ENCODE data around the gene ANKRD13D. TPM values are rescaled to one million over a fixed set of nuclear protein-coding genes. Genes with fewer than 3 reads are reported as not detected.

The ANKRD13D gene
- total and polyA plus RNA-seq, 8 donors, result 18.5 to 96.4 (median 36.8) TPM

DNA sequence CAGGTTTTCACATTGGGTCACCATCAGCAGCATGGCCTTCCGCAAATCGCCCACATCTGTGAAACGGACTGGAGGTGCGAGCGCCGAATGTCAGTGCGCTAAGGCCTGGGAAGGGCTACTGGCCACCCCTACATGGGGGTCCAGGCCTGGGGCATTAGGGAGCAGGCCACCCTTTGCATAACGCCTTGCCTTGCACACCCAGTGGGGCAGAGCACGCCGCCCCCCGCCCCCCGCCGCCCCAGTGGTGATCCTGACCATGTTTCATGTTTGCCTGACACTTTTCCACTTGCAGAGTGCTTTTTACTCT lies 20.2 kb upstream of the ANKRD13D start:
- Histone ChIP-seq H3K4me1 (peaks cover 67 to 79% (median 76%) of the 10 kb centered on the region in 4 donors), H3K4me3 (peak overlapping the region; percentile 17 to 99 (median 97)), H3K36me3 (peaks cover 0 to 15% (median 13%) of the 10 kb centered on the region in 4 donors), H3K9me3 (no peaks in the 10 kb centered on the region), H3K27me3 (no peaks in the 10 kb centered on the region), H3K27ac (peak overlapping the region in 4 of 5 donors; percentile 89 to 95 (median 92))
- TF ChIP-seq, protein P1, sequence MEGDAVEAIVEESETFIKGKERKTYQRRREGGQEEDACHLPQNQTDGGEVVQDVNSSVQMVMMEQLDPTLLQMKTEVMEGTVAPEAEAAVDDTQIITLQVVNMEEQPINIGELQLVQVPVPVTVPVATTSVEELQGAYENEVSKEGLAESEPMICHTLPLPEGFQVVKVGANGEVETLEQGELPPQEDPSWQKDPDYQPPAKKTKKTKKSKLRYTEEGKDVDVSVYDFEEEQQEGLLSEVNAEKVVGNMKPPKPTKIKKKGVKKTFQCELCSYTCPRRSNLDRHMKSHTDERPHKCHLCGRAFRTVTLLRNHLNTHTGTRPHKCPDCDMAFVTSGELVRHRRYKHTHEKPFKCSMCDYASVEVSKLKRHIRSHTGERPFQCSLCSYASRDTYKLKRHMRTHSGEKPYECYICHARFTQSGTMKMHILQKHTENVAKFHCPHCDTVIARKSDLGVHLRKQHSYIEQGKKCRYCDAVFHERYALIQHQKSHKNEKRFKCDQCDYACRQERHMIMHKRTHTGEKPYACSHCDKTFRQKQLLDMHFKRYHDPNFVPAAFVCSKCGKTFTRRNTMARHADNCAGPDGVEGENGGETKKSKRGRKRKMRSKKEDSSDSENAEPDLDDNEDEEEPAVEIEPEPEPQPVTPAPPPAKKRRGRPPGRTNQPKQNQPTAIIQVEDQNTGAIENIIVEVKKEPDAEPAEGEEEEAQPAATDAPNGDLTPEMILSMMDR (IDR thresholded peaks at IDR 0.05), result no peak
- TF ChIP-seq EP300 (IDR thresholded peaks at IDR 0.05) (no peak), POLR2A (IDR thresholded peaks at IDR 0.05) (no peak), POLR2AphosphoS5 (IDR thresholded peaks at IDR 0.05) (no peak)
- WGBS, 5 donors, result 67 to 92% (median 72%) methylated on average over 12 to 13 of the region's 13 CpGs
- intact Hi-C loops (cut with DNase I; ENCODE audit: low total_unique reads), result no loop called here
- no peak for DNase-seq

GRCh38 chr11:67269401-67270255 lies 19.5 kb upstream of the ANKRD13D start:
- intact Hi-C loops (cut with DNase I; ENCODE audit: low total_unique reads), result no loop called here
- Histone ChIP-seq H3K27me3 (no peaks in the 10 kb centered on the region), H3K4me1 (peaks cover 73 to 86% (median 83%) of the 10 kb centered on the region in 4 donors), H3K27ac (peak overlapping the region; percentile 40 to 95 (median 92)), H3K9me3 (no peaks in the 10 kb centered on the region), H3K36me3 (peaks cover 0 to 17% (median 13%) of the 10 kb centered on the region in 4 donors), H3K4me3 (peak overlapping the region; percentile 17 to 99 (median 97))
- 22 to 30% (median 27%) methylated on average over 14 to 15 of the region's 15 CpGs for WGBS, 5 donors
- no peak for TF ChIP-seq EP300 (IDR thresholded peaks at IDR 0.05)
- peak; percentile 58 to 75 for DNase-seq

GRCh38 chr11:67270256-67271204 lies 18.6 kb upstream of the ANKRD13D start:
- peak in 1 of 2 donors; percentile 76 for DNase-seq
- peak overlapping the region; percentile 40 to 95 (median 92) for H3K27ac ChIP-seq
- intact Hi-C loops (cut with DNase I; ENCODE audit: low total_unique reads), result no loop called here
- no peaks in the 10 kb centered on the region for H3K27me3 ChIP-seq
- H3K36me3 ChIP-seq, result peaks cover 0 to 26% (median 16%) of the 10 kb centered on the region in 4 donors
- TF ChIP-seq, protein P1 (IDR thresholded peaks at IDR 0.05), result no peak
- TF ChIP-seq POLR2AphosphoS5 (IDR thresholded peaks at IDR 0.05), result no peak
- TF ChIP-seq EP300 (IDR thresholded peaks at IDR 0.05), result no peak
- H3K4me3 ChIP-seq, result peak overlapping the region; percentile 17 to 99 (median 97)
- no peaks in the 10 kb centered on the region for H3K9me3 ChIP-seq
- 21 to 27% (median 24%) methylated on average over 27 to 28 of the region's 28 CpGs for WGBS, 5 donors
- H3K4me1 ChIP-seq, result peaks cover 81 to 95% (median 91%) of the 10 kb centered on the region in 4 donors

GRCh38 chr11:67271205-67271540 lies 17.9 kb upstream of the ANKRD13D start:
- 47 to 72% (median 61%) methylated on average over 5 of the region's 5 CpGs for WGBS, 5 donors
- TF ChIP-seq EP300 (IDR thresholded peaks at IDR 0.05) (no peak), POLR2AphosphoS5 (IDR thresholded peaks at IDR 0.05) (no peak), POLR2A (IDR thresholded peaks at IDR 0.05) (no peak)
- TF ChIP-seq, protein P1 (IDR thresholded peaks at IDR 0.05), result no peak
- Histone ChIP-seq H3K4me1 (peaks cover 88 to 95% (median 92%) of the 10 kb centered on the region in 4 donors), H3K36me3 (peaks cover 0 to 31% (median 18%) of the 10 kb centered on the region in 4 donors), H3K27me3 (no peaks in the 10 kb centered on the region), H3K9me3 (no peaks in the 10 kb centered on the region), H3K4me3 (peak overlapping the region; percentile 17 to 99 (median 97)), H3K27ac (peak overlapping the region; percentile 22 to 95 (median 92))
- DNase-seq, result no peak
- intact Hi-C loops (cut with DNase I; ENCODE audit: low total_unique reads), result no loop called here
